Lung (tissue), 12 donors: Measurements from ENCODE around the gene CTSZ. TPM values are rescaled to one million over a fixed set of nuclear protein-coding genes. Genes with fewer than 3 reads are reported as not detected.

Experiments used
- ATAC-seq: fragments of 200-7000 bp; cut with Tn5 transposase; one replicate; pipeline ENCODE4 v1.9.1; 2020; ENCODE audit warnings: moderate number of reproducible peaks; ENCODE audit not compliant: insufficient read depth, low FRiP score
- DNase-seq, 3 donors: peaks; one replicate each; pipeline ENCODE4 v3.0.0-alpha.2; 2013 to 2017
- H3K27ac ChIP-seq, 2 donors: one replicate each; pipeline ENCODE4 v1.5.1; 2013; ENCODE audit warnings: mild to moderate bottlenecking in 2 of 2, moderate library complexity in 2 of 2, control low read depth in 1 of 2, inconsistent platforms in 1 of 2, low read depth in 1 of 2, low read length in 1 of 2
- H3K27me3 ChIP-seq, 3 donors: one replicate each; pipeline ENCODE4 v1.5.1; 2013; ENCODE audit warnings: low read length in 2 of 3; ENCODE audit not compliant: control insufficient read depth in 3 of 3, insufficient read depth in 3 of 3
- H3K36me3 ChIP-seq, 4 donors: one replicate each; pipeline ENCODE4 v1.5.1; 2013; ENCODE audit warnings: low read length in 4 of 4, mild to moderate bottlenecking in 1 of 4, moderate library complexity in 1 of 4; ENCODE audit not compliant: control insufficient read depth in 4 of 4, insufficient read depth in 4 of 4
- H3K4me1 ChIP-seq, 5 donors: one replicate each; pipeline ENCODE4 v1.5.1; 2013; ENCODE audit warnings: low read length in 5 of 5, mild to moderate bottlenecking in 2 of 5, moderate library complexity in 1 of 5; ENCODE audit not compliant: control insufficient read depth in 5 of 5, insufficient read depth in 5 of 5
- H3K4me3 ChIP-seq: one replicate; pipeline ENCODE4 v1.5.1; 2013; ENCODE audit warnings: mild to moderate bottlenecking, control low read depth, moderate library complexity
- H3K9ac ChIP-seq, 2 donors: one replicate each; pipeline ENCODE4 v1.5.1; 2013; ENCODE audit warnings: low read length in 2 of 2, control low read depth in 1 of 2; ENCODE audit not compliant: insufficient read depth in 1 of 2
- H3K9me3 ChIP-seq, 4 donors: one replicate each; pipeline ENCODE4 v1.5.1; 2013; ENCODE audit warnings: low read length in 3 of 4, mild to moderate bottlenecking in 1 of 4, moderate library complexity in 1 of 4; ENCODE audit not compliant: control insufficient read depth in 4 of 4, insufficient read depth in 3 of 4
- WGBS, 2 donors: extraction: QIAGEN DNeasy Blood & Tissue Kit; methylation state at CpG; one replicate each; pipeline ENCODE4 v1.1.7; 2013; 5-methylcytosine and 5-hydroxymethylcytosine counted together
- polyA plus RNA-seq, 2 donors: library from polyadenylated mRNA; stranded (reverse); fragments of 200-250 nt; gene quantifications; one replicate each; pipeline ENCODE4 v1.2.1, GENCODE V29; 2013
- total RNA-seq, 2 donors: library from RNA; depleted of rRNA in 1 of 2; stranded (reverse); fragments of >200 nt in 1 of 2; gene quantifications; one replicate each; pipeline ENCODE4 v1.2.1, GENCODE V29; 2014 to 2021
- TF ChIP-seq, protein P1 (sequence below): IDR thresholded peaks from 2 replicates; pipeline ENCODE4 v1.5.1; 2012; ENCODE audit warnings: mild to moderate bottlenecking; ENCODE audit errors: control extremely low read depth, extremely low read depth
- donor health status: control.
- donor health status: control.
- donor health status: Bipolar disorder and iron deficiency.
- donor health status: healthy.
- donor health status: DM: yes; HTN: yes; CAD: no.

Gene CTSZ
- total and polyA plus RNA-seq, 4 donors: 105 to 558 (median 291) TPM

DNA sequence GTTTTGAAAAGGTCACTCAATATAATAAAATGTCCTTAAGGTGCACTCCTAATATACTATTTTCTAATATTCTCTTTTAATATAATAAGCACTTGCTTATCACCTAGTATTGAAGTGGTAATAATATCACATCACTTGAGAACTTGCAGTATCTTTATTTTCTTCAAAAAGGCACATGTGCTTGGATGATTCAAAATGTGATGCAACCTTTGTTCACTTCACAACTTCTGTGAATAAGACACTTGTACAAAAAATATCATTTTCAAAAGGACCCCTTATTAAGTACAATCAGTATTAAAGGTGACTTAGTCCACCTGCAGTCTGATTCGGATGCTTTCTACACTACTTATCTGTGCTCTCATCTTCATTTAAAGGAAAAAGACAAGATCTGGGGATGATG lies 32.2 kb upstream of the CTSZ start:
- DNase-seq: no peak
- no peak for ATAC-seq
- Histone ChIP-seq H3K4me1 (peaks cover 0 to 14% (median 11%) of the 10 kb centered on the region in 5 donors), H3K27me3 (no peaks in the 10 kb centered on the region), H3K4me3 (no peak overlapping the region), H3K9me3 (no peaks in the 10 kb centered on the region), H3K27ac (no peak overlapping the region), H3K9ac (no peak overlapping the region), H3K36me3 (peaks cover 14 to 22% (median 15%) of the 10 kb centered on the region in 4 donors)
- TF ChIP-seq, protein P1, sequence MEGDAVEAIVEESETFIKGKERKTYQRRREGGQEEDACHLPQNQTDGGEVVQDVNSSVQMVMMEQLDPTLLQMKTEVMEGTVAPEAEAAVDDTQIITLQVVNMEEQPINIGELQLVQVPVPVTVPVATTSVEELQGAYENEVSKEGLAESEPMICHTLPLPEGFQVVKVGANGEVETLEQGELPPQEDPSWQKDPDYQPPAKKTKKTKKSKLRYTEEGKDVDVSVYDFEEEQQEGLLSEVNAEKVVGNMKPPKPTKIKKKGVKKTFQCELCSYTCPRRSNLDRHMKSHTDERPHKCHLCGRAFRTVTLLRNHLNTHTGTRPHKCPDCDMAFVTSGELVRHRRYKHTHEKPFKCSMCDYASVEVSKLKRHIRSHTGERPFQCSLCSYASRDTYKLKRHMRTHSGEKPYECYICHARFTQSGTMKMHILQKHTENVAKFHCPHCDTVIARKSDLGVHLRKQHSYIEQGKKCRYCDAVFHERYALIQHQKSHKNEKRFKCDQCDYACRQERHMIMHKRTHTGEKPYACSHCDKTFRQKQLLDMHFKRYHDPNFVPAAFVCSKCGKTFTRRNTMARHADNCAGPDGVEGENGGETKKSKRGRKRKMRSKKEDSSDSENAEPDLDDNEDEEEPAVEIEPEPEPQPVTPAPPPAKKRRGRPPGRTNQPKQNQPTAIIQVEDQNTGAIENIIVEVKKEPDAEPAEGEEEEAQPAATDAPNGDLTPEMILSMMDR: no peak
- 72 to 85% methylated on average over 1 of the region's 1 CpG for WGBS, 2 donors

DNA sequence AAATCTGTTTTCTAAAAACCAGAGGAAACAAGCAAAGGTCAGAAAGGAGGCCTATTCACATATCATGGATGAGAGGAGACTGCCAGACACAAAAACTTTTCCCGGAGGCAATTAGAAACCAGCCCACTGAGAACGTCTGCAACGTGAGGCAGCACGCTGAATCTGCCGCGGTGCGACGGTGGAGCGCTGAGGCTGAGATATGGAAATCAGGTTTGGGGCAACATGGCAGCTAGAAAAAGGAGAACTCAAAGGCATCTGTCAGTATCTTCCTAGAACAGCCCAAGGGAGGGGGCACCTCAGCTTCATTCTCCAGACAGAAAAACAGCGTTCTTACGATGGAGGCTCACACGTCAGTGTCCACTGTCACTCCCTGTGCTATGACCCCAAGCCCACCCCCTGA lies 30.3 kb upstream of the CTSZ start:
- Histone ChIP-seq H3K4me3 (no peak overlapping the region), H3K4me1 (peaks cover 0 to 14% (median 8%) of the 10 kb centered on the region in 5 donors), H3K9ac (no peak overlapping the region), H3K36me3 (peaks cover 14 to 22% (median 16%) of the 10 kb centered on the region in 4 donors), H3K9me3 (no peaks in the 10 kb centered on the region), H3K27me3 (no peaks in the 10 kb centered on the region), H3K27ac (no peak overlapping the region)
- TF ChIP-seq, protein P1: no peak
- no peak for ATAC-seq
- 96% methylated on average over 12 of the region's 12 CpGs for WGBS, 2 donors
- DNase-seq: no peak

DNA sequence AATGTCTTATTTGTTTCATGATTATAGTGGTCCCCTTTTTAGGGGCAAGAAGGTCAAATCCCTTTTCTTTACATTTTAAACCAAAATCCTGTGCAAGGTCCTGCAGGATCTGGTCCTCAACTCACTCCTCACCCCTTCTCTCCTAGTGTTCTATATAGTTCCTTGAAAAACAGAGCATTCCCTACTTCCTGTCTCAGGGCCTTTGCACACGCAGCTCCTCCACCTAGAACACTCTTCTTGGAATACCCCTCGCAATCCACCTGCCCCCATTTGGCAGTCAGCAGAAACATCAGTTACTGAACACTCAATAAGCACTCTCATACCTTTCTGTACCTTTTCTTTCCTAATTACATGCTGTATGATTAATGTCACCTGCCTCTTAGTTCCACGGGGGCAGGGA lies 28.3 kb upstream of the CTSZ start:
- H3K4me1 ChIP-seq: peaks cover 0 to 18% (median 6%) of the 10 kb centered on the region in 5 donors
- H3K9me3 ChIP-seq: no peaks in the 10 kb centered on the region
- WGBS, 2 donors: 97 to 98% methylated on average over 3 of the region's 3 CpGs
- TF ChIP-seq, protein P1: no peak
- H3K27me3 ChIP-seq: no peaks in the 10 kb centered on the region
- DNase-seq (no peak), ATAC-seq (no peak)
- no peak overlapping the region for H3K9ac ChIP-seq
- no peak overlapping the region for H3K27ac ChIP-seq
- no peak overlapping the region for H3K4me3 ChIP-seq
- peaks cover 12 to 22% (median 17%) of the 10 kb centered on the region in 4 donors for H3K36me3 ChIP-seq

DNA sequence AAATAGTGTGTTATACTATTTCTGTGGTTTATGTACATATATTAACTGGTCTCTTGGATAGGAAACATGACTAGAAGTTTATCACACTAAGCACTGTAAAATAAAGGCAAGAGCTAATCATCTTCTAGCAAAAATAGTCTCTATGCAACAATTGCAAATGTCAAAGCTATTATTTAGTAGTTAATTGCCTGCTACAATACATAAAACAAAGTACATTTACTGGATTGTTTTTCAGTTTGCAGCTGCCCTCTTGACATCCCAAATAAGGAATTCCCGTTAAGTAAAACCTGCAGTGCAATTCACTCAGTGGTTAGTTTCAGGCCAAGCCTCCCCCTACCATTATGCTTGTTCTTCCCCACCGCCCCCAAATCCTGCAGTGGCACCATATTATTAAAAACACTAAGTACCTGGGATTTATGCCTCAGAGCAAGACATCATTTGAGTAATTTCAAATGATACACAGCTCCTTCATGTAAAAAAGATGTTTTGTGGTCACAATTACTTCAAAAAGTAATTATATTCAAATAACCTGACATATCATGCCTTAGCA lies 26.6 kb upstream of the CTSZ start:
- Histone ChIP-seq H3K27me3 (no peaks in the 10 kb centered on the region), H3K9me3 (no peaks in the 10 kb centered on the region), H3K4me3 (no peak overlapping the region), H3K4me1 (peaks cover 0 to 23% (median 10%) of the 10 kb centered on the region in 5 donors), H3K36me3 (peaks cover 15 to 25% (median 22%) of the 10 kb centered on the region in 4 donors), H3K9ac (no peak overlapping the region), H3K27ac (no peak overlapping the region)
- TF ChIP-seq, protein P1: no peak
- DNase-seq: no peak
- ATAC-seq: no peak
- 91 to 97% methylated on average over 2 of the region's 2 CpGs for WGBS, 2 donors
